ENCODE results near the gene SATB1. TPM values are rescaled to one million over a fixed set of nuclear protein-coding genes. Genes with fewer than 3 reads are reported as not detected.

The SATB1 gene
- total and polyA plus RNA-seq, 7 donors = 5.5 to 135 (median 56.7) TPM

- H3K4me1 ChIP-seq = peaks cover 0 to 11% (median 0%) of the 10 kb centered on the region in 4 donors
These were observed 123.4 kb downstream of the SATB1 start for GRCh38 chr3:18301781-18302180.

GRCh38 chr3:18300916-18301315, 124.2 kb downstream of the SATB1 start:
- H3K36me3 ChIP-seq = no peaks in the 10 kb centered on the region
- peaks cover 0 to 11% (median 0%) of the 10 kb centered on the region in 4 donors for H3K4me1 ChIP-seq
- intact Hi-C loops (cut with DNase I) = no loop called here
- no peak for TF ChIP-seq POLR2A (IDR thresholded peaks at IDR 0.05)
- no peak for DNase-seq
- H3K4me3 ChIP-seq = no peak overlapping the region
- 80 to 84% methylated on average over 3 of the region's 3 CpGs for WGBS, 2 donors
- no peaks in the 10 kb centered on the region for H3K27me3 ChIP-seq
- peaks cover 0 to 6% (median 2%) of the 10 kb centered on the region in 4 donors for H3K9me3 ChIP-seq
- no peak overlapping the region for H3K27ac ChIP-seq

More at GRCh38 chr3:18301781-18302180, 123.4 kb downstream of the SATB1 start:
- Histone ChIP-seq H3K9me3 (peaks cover 0 to 3% (median under 1%) of the 10 kb centered on the region in 4 donors), H3K4me3 (no peak overlapping the region), H3K27me3 (no peaks in the 10 kb centered on the region), H3K27ac (no peak overlapping the region), H3K36me3 (no peaks in the 10 kb centered on the region)
- DNase-seq = no peak
- intact Hi-C loops (cut with DNase I) = no loop called here
- TF ChIP-seq POLR2A (IDR thresholded peaks at IDR 0.05) (no peak), CTCF (IDR thresholded peaks at IDR 0.05) (no peak), EP300 (IDR thresholded peaks at IDR 0.05) (no peak), POLR2AphosphoS5 (IDR thresholded peaks at IDR 0.05) (no peak)
- 92 to 96% methylated on average over 1 of the region's 1 CpG for WGBS, 2 donors

- H3K4me3 ChIP-seq = no peak overlapping the region
- H3K4me1 ChIP-seq = peaks cover 0 to 4% (median 0%) of the 10 kb centered on the region in 4 donors
- DNase-seq = no peak
- TF ChIP-seq POLR2AphosphoS5 (IDR thresholded peaks at IDR 0.05) = no peak
- TF ChIP-seq POLR2A (IDR thresholded peaks at IDR 0.05) = no peak
- no peak for TF ChIP-seq EP300 (IDR thresholded peaks at IDR 0.05)
- TF ChIP-seq CTCF (IDR thresholded peaks at IDR 0.05) = no peak
- no peak overlapping the region for H3K27ac ChIP-seq
- intact Hi-C loops (cut with DNase I) = no loop called here
- peaks cover 0 to 6% (median 4%) of the 10 kb centered on the region in 4 donors for H3K9me3 ChIP-seq
- H3K36me3 ChIP-seq = no peaks in the 10 kb centered on the region
- H3K27me3 ChIP-seq = no peaks in the 10 kb centered on the region
These were observed 128.0 kb downstream of the SATB1 start for GRCh38 chr3:18297126-18297525.
